Peyer's patch (tissue), 4 donors: Measurements from ENCODE around the gene SLC39A1. TPM values are rescaled to one million over a fixed set of nuclear protein-coding genes. Genes with fewer than 3 reads are reported as not detected.

Source experiments
- DNase-seq, 3 donors: peaks; one replicate each; pipeline ENCODE4 v3.0.0-alpha.2; 2017 to 2019
- H3K27ac ChIP-seq, 4 donors: fragments of 200-600 bp; sonication (generic); one replicate each; pipeline ENCODE4 v1.5.1; 2016 to 2019
- H3K27me3 ChIP-seq, 2 donors: fragments of 200-600 bp; sonication (generic); one replicate each; pipeline ENCODE4 v1.5.1; 2019
- H3K36me3 ChIP-seq, 3 donors: fragments of 200-600 bp; sonication (generic); one replicate each; pipeline ENCODE4 v1.5.1; 2016 to 2019
- H3K4me1 ChIP-seq, 4 donors: fragments of 200-600 bp; sonication (generic); one replicate each; pipeline ENCODE4 v1.5.1; 2016 to 2019
- H3K4me3 ChIP-seq, 4 donors: fragments of 200-600 bp; sonication (generic); 1 replicate in 3 of 4; 2 replicates in 1 of 4; pipeline ENCODE4 v1.5.1; 2016 to 2019; ENCODE audit warnings: mild to moderate bottlenecking in 1 of 4
- H3K9me3 ChIP-seq, 4 donors: fragments of 200-600 bp; sonication (generic); one replicate each; pipeline ENCODE4 v1.5.1; 2016 to 2019; ENCODE audit warnings: mild to moderate bottlenecking in 1 of 4
- POLR2A ChIP-seq, 2 donors: fragments of 450-650 bp; IDR thresholded peaks; one replicate each; pipeline ENCODE4 v1.5.1; 2017; ENCODE audit warnings: antibody characterized with exemption in 2 of 2, mild to moderate bottlenecking in 2 of 2, moderate library complexity in 2 of 2
- total RNA-seq, 4 donors: library from RNA; depleted of rRNA; stranded (reverse); fragments of >200 nt; gene quantifications; one replicate each; pipeline ENCODE4 v1.1.0, GENCODE V29; 2016
- TF ChIP-seq, protein P1 (sequence below), 6 experiments: fragments of 450-650 bp in 4 of 6; fragments of 200-600 bp in 2 of 6; sonication (generic) in 1 of 6; IDR thresholded peaks; one replicate each; pipeline ENCODE4 v1.5.1; 2017 to 2019; ENCODE audit warnings: antibody characterized with exemption in 6 of 6, mild to moderate bottlenecking in 3 of 6, moderate library complexity in 1 of 6

The SLC39A1 gene
- total RNA-seq, 4 donors from 2014 or later: 20.6 to 73.0 (median 60.1) TPM

DNA sequence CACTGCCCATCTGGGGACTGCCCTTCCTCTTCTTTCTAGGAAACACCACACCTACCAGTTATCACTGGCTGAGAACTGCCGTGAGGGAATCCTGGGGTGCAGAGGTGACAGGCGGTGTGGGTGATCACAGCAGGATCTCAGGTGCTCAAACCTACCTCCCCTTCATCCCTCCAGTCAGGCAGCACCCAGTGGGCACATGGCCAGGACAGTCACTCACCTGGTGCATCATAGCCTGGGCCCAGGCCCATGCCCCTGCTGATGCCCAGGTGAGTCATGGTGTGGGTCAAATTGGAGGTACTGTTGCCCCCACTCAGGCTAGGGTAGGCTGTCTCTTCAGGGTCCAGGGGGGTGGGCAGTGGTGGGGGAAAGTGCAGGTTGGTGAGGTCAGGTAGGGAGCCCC lies 11.5 kb downstream of the SLC39A1 start:
- TF ChIP-seq, protein P1, sequence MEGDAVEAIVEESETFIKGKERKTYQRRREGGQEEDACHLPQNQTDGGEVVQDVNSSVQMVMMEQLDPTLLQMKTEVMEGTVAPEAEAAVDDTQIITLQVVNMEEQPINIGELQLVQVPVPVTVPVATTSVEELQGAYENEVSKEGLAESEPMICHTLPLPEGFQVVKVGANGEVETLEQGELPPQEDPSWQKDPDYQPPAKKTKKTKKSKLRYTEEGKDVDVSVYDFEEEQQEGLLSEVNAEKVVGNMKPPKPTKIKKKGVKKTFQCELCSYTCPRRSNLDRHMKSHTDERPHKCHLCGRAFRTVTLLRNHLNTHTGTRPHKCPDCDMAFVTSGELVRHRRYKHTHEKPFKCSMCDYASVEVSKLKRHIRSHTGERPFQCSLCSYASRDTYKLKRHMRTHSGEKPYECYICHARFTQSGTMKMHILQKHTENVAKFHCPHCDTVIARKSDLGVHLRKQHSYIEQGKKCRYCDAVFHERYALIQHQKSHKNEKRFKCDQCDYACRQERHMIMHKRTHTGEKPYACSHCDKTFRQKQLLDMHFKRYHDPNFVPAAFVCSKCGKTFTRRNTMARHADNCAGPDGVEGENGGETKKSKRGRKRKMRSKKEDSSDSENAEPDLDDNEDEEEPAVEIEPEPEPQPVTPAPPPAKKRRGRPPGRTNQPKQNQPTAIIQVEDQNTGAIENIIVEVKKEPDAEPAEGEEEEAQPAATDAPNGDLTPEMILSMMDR (IDR thresholded peaks at IDR 0.05): no peak
- no peak for TF ChIP-seq POLR2A (IDR thresholded peaks at IDR 0.05)
- H3K27me3 ChIP-seq: no peaks in the 10 kb centered on the region
- no peak overlapping the region for H3K27ac ChIP-seq
- no peaks in the 10 kb centered on the region for H3K9me3 ChIP-seq
- DNase-seq: no peak
- H3K4me1 ChIP-seq: peaks cover 0 to 15% (median 10%) of the 10 kb centered on the region in 4 donors
- H3K36me3 ChIP-seq: peaks cover 0 to 78% (median 0%) of the 10 kb centered on the region in 3 donors
- no peak overlapping the region for H3K4me3 ChIP-seq

DNA sequence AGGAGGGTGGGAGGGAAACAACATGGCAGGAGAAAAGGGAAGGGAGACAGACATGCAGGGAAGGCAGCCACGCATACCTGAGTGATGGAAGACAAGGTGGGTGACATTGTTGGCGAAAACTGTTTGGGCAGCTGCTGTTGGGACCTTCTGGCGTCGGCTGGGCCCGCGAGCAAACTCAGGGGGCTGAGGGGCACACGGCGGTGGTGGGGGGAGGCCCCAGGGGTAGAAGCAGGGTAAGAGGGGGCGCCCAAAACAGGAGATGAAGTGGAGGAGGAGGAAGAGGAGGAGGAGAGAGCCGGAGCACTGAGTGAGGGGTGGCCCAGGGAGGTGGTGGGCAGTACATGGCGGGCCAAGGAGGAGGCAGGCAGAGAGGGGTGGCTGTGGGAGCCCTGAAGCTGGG lies 12.2 kb downstream of the SLC39A1 start:
- TF ChIP-seq, protein P1 (IDR thresholded peaks at IDR 0.05): no peak
- TF ChIP-seq POLR2A (IDR thresholded peaks at IDR 0.05): no peak
- H3K9me3 ChIP-seq: no peaks in the 10 kb centered on the region
- no peak overlapping the region for H3K4me3 ChIP-seq
- no peak for DNase-seq
- H3K27ac ChIP-seq: no peak overlapping the region
- H3K36me3 ChIP-seq: peaks cover 0 to 78% (median 0%) of the 10 kb centered on the region in 3 donors
- peaks cover 0 to 13% (median 6%) of the 10 kb centered on the region in 4 donors for H3K4me1 ChIP-seq
- no peaks in the 10 kb centered on the region for H3K27me3 ChIP-seq

DNA sequence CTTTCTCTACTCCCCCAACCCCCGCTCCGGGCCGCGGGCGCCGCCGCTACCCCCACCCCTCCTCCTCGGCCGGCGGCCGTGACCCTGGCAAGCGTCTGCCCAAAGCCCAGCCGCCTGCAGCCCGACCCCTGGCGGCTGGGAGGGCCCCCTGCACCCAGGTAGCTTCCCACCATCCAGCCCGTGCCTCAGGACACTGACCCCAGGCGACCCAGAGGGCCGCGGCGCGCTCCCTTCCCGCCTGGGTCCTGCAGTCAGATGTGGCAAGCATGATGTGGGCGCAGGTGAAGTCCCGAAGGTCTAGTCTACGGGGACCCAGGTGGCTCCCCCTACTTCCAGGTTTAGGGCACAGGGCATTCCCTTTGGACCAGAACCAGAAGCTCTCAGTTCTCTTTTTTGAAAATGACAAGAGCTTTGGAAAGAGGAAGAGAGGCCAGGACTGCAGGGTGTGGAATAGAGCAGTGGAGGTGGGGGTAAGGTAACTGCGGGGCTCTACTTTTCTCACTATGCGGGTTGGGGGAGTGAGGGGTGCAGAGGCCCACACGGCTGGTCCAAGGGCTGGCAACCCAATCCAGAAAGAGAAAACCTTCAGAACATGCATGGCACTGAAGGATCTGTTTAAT lies 16.6 kb downstream of the SLC39A1 start, which contains the start of gene DENND4B:
Gene DENND4B, minus strand, starts transcription at position 97 of the 620 bp plus-strand sequence. CDS start 2,344 bp downstream, outside the sequence.
- TF ChIP-seq POLR2A (IDR thresholded peaks at IDR 0.05): no peak
- TF ChIP-seq, protein P1 (IDR thresholded peaks at IDR 0.05): peak; percentile 86 to 98 (median 89)
- H3K4me3 ChIP-seq: peak within 1 kb of the TSS; percentile 89 to 99 (median 98)
- DNase-seq: peak; percentile 74 to 91 (median 88)
- no peaks in the 10 kb centered on the region for H3K9me3 ChIP-seq
- H3K36me3 ChIP-seq: peaks cover 0 to 62% (median 0%) of the 10 kb centered on the region in 3 donors
- peak within 1 kb of the TSS; percentile 97 to 100 (median 99) for H3K27ac ChIP-seq
- no peaks in the 10 kb centered on the region for H3K27me3 ChIP-seq
- peaks cover 0 to 21% (median 8%) of the 10 kb centered on the region in 4 donors for H3K4me1 ChIP-seq

- H3K9me3 ChIP-seq: no peaks in the 10 kb centered on the region
- peaks cover 0 to 62% (median 0%) of the 10 kb centered on the region in 3 donors for H3K36me3 ChIP-seq
- peak overlapping the region; percentile 97 to 100 (median 99) for H3K27ac ChIP-seq
- TF ChIP-seq, protein P1 (IDR thresholded peaks at IDR 0.05): no peak
- peak; percentile 59 to 68 for TF ChIP-seq POLR2A (IDR thresholded peaks at IDR 0.05)
- H3K4me3 ChIP-seq: peak overlapping the region; percentile 89 to 99 (median 98)
- peak; percentile 91 to 96 (median 92) for DNase-seq
- H3K27me3 ChIP-seq: no peaks in the 10 kb centered on the region
- H3K4me1 ChIP-seq: peaks cover 0 to 21% (median 8%) of the 10 kb centered on the region in 4 donors
These were observed 17.3 kb downstream of the SLC39A1 start for GRCh38 chr1:153945795-153946621.

DNA sequence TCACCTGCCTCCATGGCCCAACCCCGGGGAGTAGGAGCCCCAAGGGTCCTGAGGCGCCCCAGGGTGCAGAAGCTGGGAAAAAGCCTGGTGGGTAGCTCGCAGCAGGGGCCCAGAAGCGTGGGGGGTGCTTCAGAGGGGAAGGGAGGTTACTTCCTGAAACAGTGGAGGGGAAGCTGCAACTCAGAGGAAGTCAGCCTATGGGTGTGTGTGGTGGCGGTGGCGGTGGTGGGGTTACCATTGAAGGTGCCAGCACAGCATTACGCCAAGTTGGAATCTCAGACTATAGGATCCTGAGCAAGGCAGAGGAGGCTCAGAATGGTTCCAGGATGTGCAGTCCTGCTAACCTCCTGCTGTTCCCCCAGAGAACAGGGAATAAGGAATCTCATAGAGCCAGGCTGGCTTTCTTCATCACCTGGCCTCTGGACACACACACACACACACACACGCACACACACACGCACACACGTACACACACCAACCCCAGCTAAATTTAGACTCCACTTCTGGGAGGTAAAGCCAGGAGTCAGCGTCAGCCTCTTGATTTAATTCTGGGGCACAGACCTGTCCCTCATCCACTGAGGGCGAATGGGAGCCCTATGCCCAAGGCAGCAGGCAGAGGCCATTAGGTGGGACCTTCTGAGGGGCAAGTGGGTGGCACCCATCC lies 18.1 kb downstream of the SLC39A1 start:
- no peaks in the 10 kb centered on the region for H3K9me3 ChIP-seq
- no peak for TF ChIP-seq POLR2A (IDR thresholded peaks at IDR 0.05)
- TF ChIP-seq, protein P1 (IDR thresholded peaks at IDR 0.05): no peak
- DNase-seq: peak; percentile 63 to 89 (median 84)
- no peaks in the 10 kb centered on the region for H3K27me3 ChIP-seq
- H3K36me3 ChIP-seq: peaks cover 0 to 62% (median 0%) of the 10 kb centered on the region in 3 donors
- H3K4me1 ChIP-seq: peaks cover 0 to 21% (median 8%) of the 10 kb centered on the region in 4 donors
- peak overlapping the region; percentile 89 to 99 (median 98) for H3K4me3 ChIP-seq
- H3K27ac ChIP-seq: peak overlapping the region; percentile 97 to 100 (median 99)
